HG03342 (cell line): ENCODE measurements around the gene ADAMTS15.

Source experiments
- ATAC-seq: cut with Tn5 transposase; IDR thresholded peaks from one replicate; pipeline ENCODE4 v1.9.1; 2021; ENCODE audit warnings: mild to moderate bottlenecking, moderate library complexity; ENCODE audit not compliant: unreplicated experiment

Gene ADAMTS15

GRCh38 chr11:130416906-130417305 lies 31.5 kb upstream of the ADAMTS15 start:
- no peak for ATAC-seq

GRCh38 chr11:130418210-130418609 lies 30.2 kb upstream of the ADAMTS15 start:
- ATAC-seq = no peak

GRCh38 chr11:130418756-130419155 lies 29.7 kb upstream of the ADAMTS15 start:
- no peak for ATAC-seq

GRCh38 chr11:130420478-130421198 lies 27.8 kb upstream of the ADAMTS15 start:
- ATAC-seq = no peak

GRCh38 chr11:130421199-130421585 lies 27.3 kb upstream of the ADAMTS15 start:
- no peak for ATAC-seq

GRCh38 chr11:130421697-130422096 lies 26.7 kb upstream of the ADAMTS15 start:
- no peak for ATAC-seq

- ATAC-seq = no peak
Observed at GRCh38 chr11:130422251-130422995, 26.0 kb upstream of the ADAMTS15 start.

GRCh38 chr11:130423541-130424142 lies 24.8 kb upstream of the ADAMTS15 start:
- ATAC-seq = no peak

GRCh38 chr11:130424613-130425140 lies 23.8 kb upstream of the ADAMTS15 start:
- no peak for ATAC-seq

- no peak for ATAC-seq
Observed at GRCh38 chr11:130425156-130425555, 23.3 kb upstream of the ADAMTS15 start.

- no peak for ATAC-seq
Observed at GRCh38 chr11:130426223-130426836, 22.1 kb upstream of the ADAMTS15 start.

GRCh38 chr11:130426837-130427341 lies 21.6 kb upstream of the ADAMTS15 start:
- no peak for ATAC-seq

- no peak for ATAC-seq
Observed at GRCh38 chr11:130427581-130428315, 20.7 kb upstream of the ADAMTS15 start.

GRCh38 chr11:130428316-130429119 lies 19.9 kb upstream of the ADAMTS15 start, which contains the start of gene ADAMTS8:
TSS of gene ADAMTS8 (minus strand) at chr11:130428609. CDS start at chr11:130428286, 323 bp downstream.
- ATAC-seq = no peak

- ATAC-seq = no peak
Observed at GRCh38 chr11:130429120-130429681, 19.2 kb upstream of the ADAMTS15 start.

- ATAC-seq = no peak
Observed at GRCh38 chr11:130429983-130430382, 18.5 kb upstream of the ADAMTS15 start.

GRCh38 chr11:130431331-130431773 lies 17.1 kb upstream of the ADAMTS15 start:
- peak; percentile 55 for ATAC-seq

- ATAC-seq = no peak
Observed at GRCh38 chr11:130431801-130432200, 16.6 kb upstream of the ADAMTS15 start.

GRCh38 chr11:130433357-130433756 lies 15.1 kb upstream of the ADAMTS15 start:
- no peak for ATAC-seq
